GM18505 (cell line): ENCODE measurements around the gene FIZ1.

Experiments used
- ATAC-seq: cut with Tn5 transposase; IDR thresholded peaks from one replicate; pipeline ENCODE4 v1.9.1; 2021; ENCODE audit not compliant: unreplicated experiment
- POLR2A ChIP-seq: IDR thresholded peaks from 4 replicates; pipeline ENCODE4 v1.6.1; 2011; ENCODE audit warnings: borderline replicate concordance; ENCODE audit not compliant: insufficient read depth, insufficient read length; ENCODE audit errors: extremely low read depth

Gene FIZ1

DNA sequence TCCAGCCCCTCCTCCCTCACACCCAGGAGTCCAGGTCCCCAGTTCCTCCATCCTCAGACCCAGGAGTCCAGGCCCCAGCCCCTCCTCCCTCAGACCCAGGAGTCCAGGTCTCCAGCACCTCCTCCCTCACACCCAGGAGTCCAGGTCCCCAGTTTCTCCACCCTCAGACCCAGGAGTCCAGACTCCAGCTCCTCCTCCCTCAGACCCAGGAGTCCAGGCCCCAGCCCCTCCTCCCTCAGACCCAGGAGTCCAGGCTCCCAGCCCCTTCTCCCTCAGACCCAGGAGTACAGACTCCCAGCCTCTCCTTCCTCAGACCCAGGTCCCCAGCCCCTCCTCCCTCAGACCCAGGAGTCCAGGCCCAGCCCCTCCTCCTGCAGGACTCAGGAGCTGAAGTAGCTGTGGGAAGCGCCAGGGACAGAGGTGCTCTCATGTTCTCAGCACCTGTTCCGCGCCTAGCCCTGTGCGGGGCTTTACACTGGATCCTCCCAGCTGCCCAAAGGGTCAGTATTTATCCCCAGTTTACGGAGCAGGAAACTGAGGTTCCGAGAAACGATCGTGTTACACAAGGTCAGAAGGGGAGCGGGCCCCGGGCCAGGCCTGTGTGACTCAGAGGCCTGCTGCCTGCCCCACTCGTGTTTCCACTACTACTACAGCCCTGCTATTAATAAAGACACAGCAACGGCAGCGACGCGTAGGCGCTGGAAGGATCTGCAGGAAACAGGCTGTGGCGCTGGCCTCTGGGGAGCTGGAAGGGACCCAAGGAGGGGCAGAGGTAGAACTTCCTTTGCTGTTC lies 52.3 kb downstream of the FIZ1 start:
- no peak for ATAC-seq
- TF ChIP-seq POLR2A: no peak

DNA sequence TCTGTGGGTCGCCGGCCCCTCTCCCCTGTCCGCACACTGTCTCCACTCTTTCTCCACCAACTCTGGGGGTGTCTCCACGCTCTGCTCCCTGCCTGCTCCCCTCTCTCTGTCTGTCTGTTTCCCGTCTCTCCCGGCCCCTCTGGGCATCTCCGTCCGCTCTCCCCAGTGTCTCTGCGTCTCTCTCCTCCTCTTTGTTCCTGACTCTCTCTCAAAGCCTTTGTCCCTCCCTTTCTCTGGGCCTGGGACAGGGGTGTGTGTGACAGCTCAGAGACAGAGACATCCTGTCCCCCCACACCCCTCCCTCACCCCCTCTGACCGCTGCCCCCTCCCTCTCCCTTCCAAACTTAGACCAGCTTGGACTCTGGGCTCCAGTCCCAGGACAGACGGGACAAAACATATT lies 53.3 kb downstream of the FIZ1 start:
- TF ChIP-seq POLR2A: no peak
- ATAC-seq: no peak

DNA sequence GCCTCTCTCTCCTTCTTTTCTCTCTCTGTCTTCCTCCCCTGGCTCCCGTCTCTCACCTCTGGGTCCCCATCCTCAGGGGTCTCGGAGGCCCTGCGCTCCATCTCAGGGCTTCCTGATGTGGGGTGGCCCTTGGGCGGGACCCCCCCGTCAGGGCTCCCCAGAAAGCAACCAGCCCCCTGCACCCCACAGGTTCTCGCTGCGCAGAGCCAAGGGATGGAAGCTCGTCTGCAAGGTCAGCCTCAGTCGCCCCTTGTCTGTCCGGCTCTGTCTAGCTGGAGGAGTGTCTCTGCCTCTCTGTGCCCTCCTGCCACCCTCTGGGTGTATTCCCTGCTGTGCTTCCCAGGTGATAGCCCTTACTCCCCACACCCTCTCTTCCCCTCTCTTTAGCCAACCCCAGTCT lies 53.9 kb downstream of the FIZ1 start, which contains the start of gene SBK3:
Gene SBK3 (minus strand): TSS at position 101 of the 400 bp plus-strand sequence. CDS start 0 bp downstream, at position 101.
- TF ChIP-seq POLR2A: no peak
- no peak for ATAC-seq

DNA sequence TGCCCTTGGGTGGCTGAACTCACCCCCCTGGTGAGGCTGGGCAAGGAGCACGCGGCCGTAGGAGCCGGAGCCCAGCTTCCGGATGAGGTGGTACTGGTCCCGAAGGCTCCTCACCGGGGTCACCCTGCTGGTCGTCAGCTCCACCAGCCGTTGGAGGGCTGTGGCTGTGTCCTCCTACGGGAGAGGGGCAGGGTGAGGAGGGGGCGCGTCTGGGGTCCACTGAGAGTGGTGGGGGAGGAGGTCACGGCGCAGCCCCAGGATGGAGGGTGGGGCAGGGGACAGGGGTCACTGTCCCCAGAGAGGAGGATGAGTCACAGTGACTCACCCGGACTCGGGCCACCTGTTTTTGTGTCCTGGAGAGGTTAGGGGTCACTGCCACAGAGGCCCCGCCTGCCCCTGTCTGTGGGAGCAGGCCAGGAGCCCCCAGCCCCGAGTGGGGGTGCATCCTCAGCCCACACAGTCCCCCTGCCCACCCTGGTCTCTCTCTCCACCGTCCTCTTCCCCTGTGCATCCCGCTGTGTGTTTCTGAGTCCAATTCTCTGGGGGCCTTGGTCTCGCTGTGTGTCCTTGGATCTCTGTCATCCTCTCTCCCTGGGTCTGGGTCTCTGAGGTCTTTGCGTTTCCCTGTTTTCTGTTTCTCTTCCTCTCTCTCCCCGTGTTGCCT lies 54.4 kb downstream of the FIZ1 start:
- no peak for ATAC-seq
- no peak for TF ChIP-seq POLR2A

DNA sequence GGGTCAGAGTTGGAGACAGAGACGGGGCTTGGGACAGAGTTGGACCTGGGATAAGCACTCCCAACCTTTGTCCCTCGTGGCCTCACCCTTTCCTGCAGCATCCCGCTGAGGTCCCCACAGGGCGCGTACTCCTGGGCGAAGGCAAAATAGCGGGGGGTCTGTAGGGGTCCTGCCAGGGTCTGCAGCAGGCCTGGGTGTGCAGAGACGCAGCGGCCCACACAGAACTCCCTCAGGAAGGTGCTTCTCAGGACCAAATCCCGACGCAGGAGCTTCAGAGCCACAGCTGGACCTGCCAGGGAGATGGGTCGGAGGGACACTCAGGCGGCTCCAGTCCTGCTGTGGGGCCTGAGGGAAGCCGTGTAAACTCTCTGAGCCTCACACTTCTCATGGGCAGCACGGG lies 55.3 kb downstream of the FIZ1 start:
- ATAC-seq: no peak
- TF ChIP-seq POLR2A: no peak

DNA sequence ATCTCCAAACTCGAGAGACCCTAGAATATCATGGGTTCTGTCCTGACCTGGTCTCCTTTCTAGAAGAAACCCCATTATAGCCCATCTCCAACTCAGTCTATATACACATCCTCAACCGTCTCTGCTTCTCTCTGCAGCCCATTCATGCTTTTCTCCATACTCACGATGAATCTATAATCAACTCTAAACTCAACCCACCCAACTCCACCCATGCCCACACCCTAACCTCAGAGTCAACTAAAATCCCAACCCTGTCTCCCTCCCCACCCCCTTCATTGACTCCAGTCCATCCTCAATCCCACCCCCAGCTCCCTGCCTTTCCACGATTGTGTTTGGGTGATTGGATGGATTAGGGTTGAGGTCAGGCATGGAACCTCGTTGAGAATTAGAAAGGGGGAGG lies 55.8 kb downstream of the FIZ1 start:
- no peak for TF ChIP-seq POLR2A
- ATAC-seq: no peak

DNA sequence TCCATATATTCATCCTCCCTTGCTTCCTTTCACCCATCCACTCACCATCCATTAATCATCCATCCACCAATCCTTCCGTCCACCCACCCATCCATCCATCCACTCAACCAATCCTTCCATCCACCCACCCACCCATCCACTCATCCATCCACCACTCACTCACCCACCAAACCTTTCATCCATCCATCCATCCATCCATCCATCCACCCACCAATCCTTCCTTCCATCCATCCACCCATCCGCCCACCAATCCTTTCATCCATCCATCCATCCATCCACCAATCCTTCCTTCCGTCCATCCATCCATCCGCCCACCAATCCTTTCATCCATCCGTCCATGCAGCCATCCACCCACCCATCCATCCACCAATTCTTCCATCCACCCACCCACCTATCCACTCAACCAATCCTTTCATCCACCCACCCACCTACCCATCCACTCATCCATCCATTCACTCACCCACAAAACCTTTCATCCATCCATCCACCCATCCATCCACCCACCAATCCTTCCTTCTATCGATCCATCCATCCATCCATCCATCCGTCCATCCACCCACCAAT lies 56.9 kb downstream of the FIZ1 start:
- no peak for TF ChIP-seq POLR2A
- no peak for ATAC-seq
